SK-N-SH treated with all-trans-retinoic acid at 6 μM for 48 hours (cell line): Measurements from ENCODE around the gene SYNE1.
A peak's percentile ranks its signal among the peaks of the same experiment; 100 is the strongest.

Source experiments
- ATAC-seq: fragments of 200-7000 bp; cut with Tn5 transposase; 3 replicates; pipeline ENCODE4 v1.9.1; 2020; ENCODE audit warnings: mild to moderate bottlenecking, moderate library complexity
- ARNTL ChIP-seq: fragments of 450-650 bp; formaldehyde crosslinking; IDR thresholded peaks from 2 replicates; pipeline ENCODE4 v1.5.0; 2020; ENCODE audit warnings: low read depth, mild to moderate bottlenecking, moderate library complexity, borderline replicate concordance
- BACH2 ChIP-seq: fragments of 250-450 bp; sonication (Bioruptor Pico); IDR thresholded peaks from 2 replicates; pipeline ENCODE4 v1.9.0; 2021; ENCODE audit warnings: mild to moderate bottlenecking, borderline replicate concordance
- ESRRG ChIP-seq: fragments of 250-450 bp; sonication (Bioruptor Pico); IDR thresholded peaks from 2 replicates; pipeline ENCODE4 v1.6.1; 2021; ENCODE audit warnings: mild to moderate bottlenecking
- GLIS3 ChIP-seq: fragments of 250-450 bp; sonication (Bioruptor Pico); IDR thresholded peaks from 2 replicates; pipeline ENCODE4 v1.5.0; 2020; ENCODE audit warnings: mild to moderate bottlenecking, moderate library complexity
- ISL1 ChIP-seq: fragments of 250-450 bp; sonication (Bioruptor Pico); IDR thresholded peaks from 2 replicates; pipeline ENCODE4 v2.1.2; 2022; ENCODE audit warnings: mild to moderate bottlenecking, moderate library complexity
- OSR1 ChIP-seq: fragments of 250-450 bp; sonication (Bioruptor Pico); IDR thresholded peaks from 2 replicates; pipeline ENCODE4 v1.8.0; 2022; ENCODE audit warnings: moderate library complexity, mild to moderate bottlenecking, inconsistent platforms
- PPARA ChIP-seq: fragments of 250-450 bp; sonication (Bioruptor Pico); IDR thresholded peaks from 2 replicates; pipeline ENCODE4 v1.5.0; 2020; ENCODE audit warnings: mild to moderate bottlenecking, borderline replicate concordance
- SNAI2 ChIP-seq: fragments of 250-450 bp; sonication (Bioruptor Pico); IDR thresholded peaks from 2 replicates; pipeline ENCODE4 v1.5.0; 2020; ENCODE audit warnings: mild to moderate bottlenecking, moderate library complexity
- TCF4 ChIP-seq: fragments of 250-450 bp; sonication (Bioruptor Pico); IDR thresholded peaks from 2 replicates; pipeline ENCODE4 v1.8.0; 2021; ENCODE audit warnings: mild to moderate bottlenecking, moderate library complexity, borderline replicate concordance
- TOX ChIP-seq: fragments of 250-450 bp; sonication (Bioruptor Pico); IDR thresholded peaks from 2 replicates; pipeline ENCODE4 v1.8.0; 2021; ENCODE audit warnings: mild to moderate bottlenecking, moderate library complexity, borderline replicate concordance
- ZC3H10 ChIP-seq: fragments of 250-450 bp; sonication (Bioruptor Pico); IDR thresholded peaks from 2 replicates; pipeline ENCODE4 v1.5.1; 2021; ENCODE audit warnings: mild to moderate bottlenecking, moderate library complexity
- ZFP3 ChIP-seq: fragments of 250-450 bp; sonication (Bioruptor Pico); IDR thresholded peaks from 2 replicates; pipeline ENCODE4 v1.5.0; 2020; ENCODE audit warnings: mild to moderate bottlenecking, moderate library complexity
- ZFP30 ChIP-seq: fragments of 450-650 bp; formaldehyde crosslinking; IDR thresholded peaks from 2 replicates; pipeline ENCODE4 v1.5.0; 2022; ENCODE audit warnings: mild to moderate bottlenecking, moderate library complexity
- ZNF565 ChIP-seq: fragments of 450-650 bp; formaldehyde crosslinking; conservative IDR thresholded peaks from 2 replicates; pipeline ENCODE4 v1.5.0; 2020; ENCODE audit warnings: low read depth, mild to moderate bottlenecking, moderate library complexity
- ZNF70 ChIP-seq: fragments of 450-650 bp; formaldehyde crosslinking; IDR thresholded peaks from 2 replicates; pipeline ENCODE4 v1.5.0; 2020; ENCODE audit warnings: mild to moderate bottlenecking, moderate library complexity
- ZNF8 ChIP-seq: fragments of 450-650 bp; formaldehyde crosslinking; IDR thresholded peaks from 2 replicates; pipeline ENCODE4 v1.5.0; 2020; ENCODE audit warnings: mild to moderate bottlenecking, moderate library complexity
- TF ChIP-seq, protein P1 (sequence below): fragments of 250-450 bp; sonication (Bioruptor Pico); IDR thresholded peaks from 2 replicates; pipeline ENCODE4 v1.5.1; 2020; ENCODE audit warnings: low read depth, mild to moderate bottlenecking, moderate library complexity
- TF ChIP-seq, protein P2 (sequence below): fragments of 250-450 bp; sonication (Bioruptor Pico); IDR thresholded peaks from 2 replicates; pipeline ENCODE4 v1.8.0; 2020; ENCODE audit warnings: mild to moderate bottlenecking, moderate library complexity, borderline replicate concordance
- TF ChIP-seq, protein P3 (sequence below): fragments of 250-450 bp; sonication (Bioruptor Pico); IDR thresholded peaks from 2 replicates; pipeline ENCODE4 v1.5.1; 2021; ENCODE audit warnings: mild to moderate bottlenecking, moderate library complexity
- TF ChIP-seq, protein P4 (sequence below): fragments of 250-450 bp; sonication (Bioruptor Pico); IDR thresholded peaks from 2 replicates; pipeline ENCODE4 v1.5.0; 2020; ENCODE audit warnings: mild to moderate bottlenecking, moderate library complexity
- TF ChIP-seq, protein P5 (sequence below): fragments of 250-450 bp; sonication (Bioruptor Pico); IDR thresholded peaks from 2 replicates; pipeline ENCODE4 v1.8.0; 2021; ENCODE audit warnings: low read depth, mild to moderate bottlenecking, moderate library complexity, borderline replicate concordance

The SYNE1 gene

DNA sequence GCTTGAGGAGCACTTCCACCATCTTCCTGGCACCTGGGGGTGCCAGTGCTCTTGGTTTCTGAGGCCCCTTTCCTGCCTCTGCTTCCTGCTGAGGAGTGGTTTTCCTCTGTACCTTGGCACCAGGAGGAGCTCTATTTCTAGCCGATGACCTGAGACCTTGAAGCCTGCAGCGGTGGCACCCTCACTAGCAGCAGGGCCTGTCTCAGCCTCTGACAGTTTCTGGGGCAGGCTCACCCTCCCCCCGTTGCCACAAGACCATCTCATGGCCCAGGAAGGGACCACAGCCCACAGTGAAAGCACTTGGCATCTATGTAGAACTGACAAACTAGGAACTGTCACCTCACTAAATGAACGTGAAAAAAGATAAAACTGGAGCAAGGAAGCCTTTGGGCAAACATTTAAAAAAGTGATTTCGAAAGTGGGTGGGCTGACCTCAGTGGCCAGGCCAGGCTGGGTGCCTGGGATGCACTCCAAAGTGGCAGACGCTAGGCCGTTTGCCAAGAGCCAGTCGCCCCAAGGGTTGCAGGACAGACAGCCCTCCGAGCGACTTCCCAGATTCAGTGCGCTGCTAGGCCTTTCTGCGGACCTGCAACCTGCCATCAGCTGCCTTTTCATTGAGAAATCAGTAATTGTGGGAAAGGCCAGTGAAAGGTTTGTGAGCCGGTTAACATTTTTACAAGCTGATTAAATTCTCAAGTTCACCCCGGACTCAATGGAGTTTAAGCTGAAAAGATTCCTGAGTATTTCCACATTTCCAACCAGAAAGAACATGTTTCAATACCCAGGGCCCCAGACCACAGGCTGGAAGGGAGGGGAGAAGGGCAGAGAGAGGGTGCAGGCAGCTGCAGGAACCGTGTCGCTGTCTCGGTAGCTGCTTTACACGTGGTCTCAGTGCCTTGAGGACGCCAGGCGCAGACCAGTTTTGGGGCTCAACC, 526.0 kb downstream of the SYNE1 start:
- ATAC-seq, result peak; percentile 63
- TF ChIP-seq OSR1 (CRISPR knock-in tag) (no peak), ZFP3 (CRISPR knock-in tag) (no peak), TOX (CRISPR knock-in tag) (no peak), PPARA (no peak), ZNF70 (CRISPR knock-in tag) (no peak), ZFP30 (CRISPR knock-in tag) (no peak), SNAI2 (CRISPR knock-in tag) (no peak), ARNTL (no peak), GLIS3 (CRISPR knock-in tag) (no peak), TCF4 (CRISPR knock-in tag) (no peak), BACH2 (no peak)
- TF ChIP-seq, protein P1, sequence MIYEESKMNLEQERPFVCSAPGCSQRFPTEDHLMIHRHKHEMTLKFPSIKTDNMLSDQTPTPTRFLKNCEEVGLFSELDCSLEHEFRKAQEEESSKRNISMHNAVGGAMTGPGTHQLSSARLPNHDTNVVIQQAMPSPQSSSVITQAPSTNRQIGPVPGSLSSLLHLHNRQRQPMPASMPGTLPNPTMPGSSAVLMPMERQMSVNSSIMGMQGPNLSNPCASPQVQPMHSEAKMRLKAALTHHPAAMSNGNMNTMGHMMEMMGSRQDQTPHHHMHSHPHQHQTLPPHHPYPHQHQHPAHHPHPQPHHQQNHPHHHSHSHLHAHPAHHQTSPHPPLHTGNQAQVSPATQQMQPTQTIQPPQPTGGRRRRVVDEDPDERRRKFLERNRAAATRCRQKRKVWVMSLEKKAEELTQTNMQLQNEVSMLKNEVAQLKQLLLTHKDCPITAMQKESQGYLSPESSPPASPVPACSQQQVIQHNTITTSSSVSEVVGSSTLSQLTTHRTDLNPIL (CRISPR knock-in tag), result no peak
- TF ChIP-seq, protein P2, sequence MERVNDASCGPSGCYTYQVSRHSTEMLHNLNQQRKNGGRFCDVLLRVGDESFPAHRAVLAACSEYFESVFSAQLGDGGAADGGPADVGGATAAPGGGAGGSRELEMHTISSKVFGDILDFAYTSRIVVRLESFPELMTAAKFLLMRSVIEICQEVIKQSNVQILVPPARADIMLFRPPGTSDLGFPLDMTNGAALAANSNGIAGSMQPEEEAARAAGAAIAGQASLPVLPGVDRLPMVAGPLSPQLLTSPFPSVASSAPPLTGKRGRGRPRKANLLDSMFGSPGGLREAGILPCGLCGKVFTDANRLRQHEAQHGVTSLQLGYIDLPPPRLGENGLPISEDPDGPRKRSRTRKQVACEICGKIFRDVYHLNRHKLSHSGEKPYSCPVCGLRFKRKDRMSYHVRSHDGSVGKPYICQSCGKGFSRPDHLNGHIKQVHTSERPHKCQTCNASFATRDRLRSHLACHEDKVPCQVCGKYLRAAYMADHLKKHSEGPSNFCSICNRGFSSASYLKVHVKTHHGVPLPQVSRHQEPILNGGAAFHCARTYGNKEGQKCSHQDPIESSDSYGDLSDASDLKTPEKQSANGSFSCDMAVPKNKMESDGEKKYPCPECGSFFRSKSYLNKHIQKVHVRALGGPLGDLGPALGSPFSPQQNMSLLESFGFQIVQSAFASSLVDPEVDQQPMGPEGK (CRISPR knock-in tag), result no peak
- TF ChIP-seq, protein P3, sequence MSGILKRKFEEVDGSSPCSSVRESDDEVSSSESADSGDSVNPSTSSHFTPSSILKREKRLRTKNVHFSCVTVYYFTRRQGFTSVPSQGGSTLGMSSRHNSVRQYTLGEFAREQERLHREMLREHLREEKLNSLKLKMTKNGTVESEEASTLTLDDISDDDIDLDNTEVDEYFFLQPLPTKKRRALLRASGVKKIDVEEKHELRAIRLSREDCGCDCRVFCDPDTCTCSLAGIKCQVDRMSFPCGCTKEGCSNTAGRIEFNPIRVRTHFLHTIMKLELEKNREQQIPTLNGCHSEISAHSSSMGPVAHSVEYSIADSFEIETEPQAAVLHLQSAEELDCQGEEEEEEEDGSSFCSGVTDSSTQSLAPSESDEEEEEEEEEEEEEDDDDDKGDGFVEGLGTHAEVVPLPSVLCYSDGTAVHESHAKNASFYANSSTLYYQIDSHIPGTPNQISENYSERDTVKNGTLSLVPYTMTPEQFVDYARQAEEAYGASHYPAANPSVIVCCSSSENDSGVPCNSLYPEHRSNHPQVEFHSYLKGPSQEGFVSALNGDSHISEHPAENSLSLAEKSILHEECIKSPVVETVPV, result no peak
- TF ChIP-seq, all 23 proteins: peak for 0

DNA sequence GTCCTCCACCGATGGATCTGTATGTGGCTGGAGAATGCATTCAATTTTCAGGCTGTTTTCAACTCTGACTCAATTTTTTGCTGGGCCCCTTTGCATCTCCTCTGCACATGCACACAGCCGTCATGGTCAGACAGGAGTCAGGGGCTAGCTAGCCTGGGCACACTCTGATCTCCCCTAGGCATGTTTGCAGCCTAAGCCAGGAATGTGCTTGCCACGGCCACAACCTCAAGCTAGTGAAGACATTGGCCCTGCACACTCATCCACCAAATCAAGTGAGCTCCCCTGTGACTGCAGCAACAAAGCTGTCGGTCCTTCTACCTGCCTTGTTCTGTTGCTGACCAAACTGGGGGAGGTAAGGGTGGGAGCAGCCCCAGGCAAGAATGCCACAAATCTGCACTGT, 529.2 kb downstream of the SYNE1 start:
- ATAC-seq, result no peak
- TF ChIP-seq ZFP30 (CRISPR knock-in tag) (no peak), ZNF565 (no peak), ZFP3 (CRISPR knock-in tag) (no peak), ESRRG (CRISPR knock-in tag) (no peak), ZNF8 (CRISPR knock-in tag) (no peak), TCF4 (CRISPR knock-in tag) (no peak), ISL1 (no peak), BACH2 (no peak), PPARA (no peak), ZNF70 (CRISPR knock-in tag) (no peak), OSR1 (CRISPR knock-in tag) (no peak), TOX (CRISPR knock-in tag) (no peak), ZC3H10 (CRISPR knock-in tag) (no peak)
- TF ChIP-seq, protein P2 (CRISPR knock-in tag), result no peak
- TF ChIP-seq, protein P4, sequence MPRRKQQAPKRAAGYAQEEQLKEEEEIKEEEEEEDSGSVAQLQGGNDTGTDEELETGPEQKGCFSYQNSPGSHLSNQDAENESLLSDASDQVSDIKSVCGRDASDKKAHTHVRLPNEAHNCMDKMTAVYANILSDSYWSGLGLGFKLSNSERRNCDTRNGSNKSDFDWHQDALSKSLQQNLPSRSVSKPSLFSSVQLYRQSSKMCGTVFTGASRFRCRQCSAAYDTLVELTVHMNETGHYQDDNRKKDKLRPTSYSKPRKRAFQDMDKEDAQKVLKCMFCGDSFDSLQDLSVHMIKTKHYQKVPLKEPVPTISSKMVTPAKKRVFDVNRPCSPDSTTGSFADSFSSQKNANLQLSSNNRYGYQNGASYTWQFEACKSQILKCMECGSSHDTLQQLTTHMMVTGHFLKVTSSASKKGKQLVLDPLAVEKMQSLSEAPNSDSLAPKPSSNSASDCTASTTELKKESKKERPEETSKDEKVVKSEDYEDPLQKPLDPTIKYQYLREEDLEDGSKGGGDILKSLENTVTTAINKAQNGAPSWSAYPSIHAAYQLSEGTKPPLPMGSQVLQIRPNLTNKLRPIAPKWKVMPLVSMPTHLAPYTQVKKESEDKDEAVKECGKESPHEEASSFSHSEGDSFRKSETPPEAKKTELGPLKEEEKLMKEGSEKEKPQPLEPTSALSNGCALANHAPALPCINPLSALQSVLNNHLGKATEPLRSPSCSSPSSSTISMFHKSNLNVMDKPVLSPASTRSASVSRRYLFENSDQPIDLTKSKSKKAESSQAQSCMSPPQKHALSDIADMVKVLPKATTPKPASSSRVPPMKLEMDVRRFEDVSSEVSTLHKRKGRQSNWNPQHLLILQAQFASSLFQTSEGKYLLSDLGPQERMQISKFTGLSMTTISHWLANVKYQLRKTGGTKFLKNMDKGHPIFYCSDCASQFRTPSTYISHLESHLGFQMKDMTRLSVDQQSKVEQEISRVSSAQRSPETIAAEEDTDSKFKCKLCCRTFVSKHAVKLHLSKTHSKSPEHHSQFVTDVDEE, result no peak
- TF ChIP-seq, protein P5, sequence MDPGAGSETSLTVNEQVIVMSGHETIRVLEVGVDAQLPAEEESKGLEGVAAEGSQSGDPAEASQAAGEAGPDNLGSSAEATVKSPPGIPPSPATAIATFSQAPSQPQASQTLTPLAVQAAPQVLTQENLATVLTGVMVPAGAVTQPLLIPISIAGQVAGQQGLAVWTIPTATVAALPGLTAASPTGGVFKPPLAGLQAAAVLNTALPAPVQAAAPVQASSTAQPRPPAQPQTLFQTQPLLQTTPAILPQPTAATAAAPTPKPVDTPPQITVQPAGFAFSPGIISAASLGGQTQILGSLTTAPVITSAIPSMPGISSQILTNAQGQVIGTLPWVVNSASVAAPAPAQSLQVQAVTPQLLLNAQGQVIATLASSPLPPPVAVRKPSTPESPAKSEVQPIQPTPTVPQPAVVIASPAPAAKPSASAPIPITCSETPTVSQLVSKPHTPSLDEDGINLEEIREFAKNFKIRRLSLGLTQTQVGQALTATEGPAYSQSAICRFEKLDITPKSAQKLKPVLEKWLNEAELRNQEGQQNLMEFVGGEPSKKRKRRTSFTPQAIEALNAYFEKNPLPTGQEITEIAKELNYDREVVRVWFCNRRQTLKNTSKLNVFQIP (CRISPR knock-in tag), result no peak
- TF ChIP-seq, protein P3, result no peak
- TF ChIP-seq, protein P1 (CRISPR knock-in tag), result no peak
